Activated CD4-positive, alpha-beta T cell treated with anti-CD3 and anti-CD28 coated beads, Interleukin-2, amount 10 ng/mL, durations not matched to agents 7 days and 5 days (primary cell): ENCODE data around the gene ABHD17C. TPM values are rescaled to one million over a fixed set of nuclear protein-coding genes. Genes with fewer than 3 reads are reported as not detected.

Experiments used
- CTCF ChIA-PET: fragments of 350-600 bp; sonication (Branson Sonifier 250); formaldehyde crosslinking; loops from one replicate; lab custom pipeline; 2021; ENCODE audit warnings: antibody characterized with exemption; lab: Charles Lee
- POLR2A ChIA-PET: fragments of 350-600 bp; sonication (Branson Sonifier 250); formaldehyde crosslinking; loops from one replicate; lab custom pipeline; 2021; ENCODE audit warnings: antibody characterized with exemption; lab: Charles Lee
- DNase-seq: peaks from one replicate; pipeline ENCODE4 v3.0.0-alpha.2; 2020
- H3K27ac Mint-ChIP-seq: one replicate; pipeline ENCODE4 v1.8.0; 2021; ENCODE audit warnings: mild to moderate bottlenecking, moderate library complexity, mixed read lengths
- H3K27me3 Mint-ChIP-seq: one replicate; pipeline ENCODE4 v1.8.0; 2021; ENCODE audit warnings: mixed read lengths
- H3K36me3 Mint-ChIP-seq: one replicate; pipeline ENCODE4 v1.8.0; 2021; ENCODE audit warnings: low read depth, mixed read lengths
- H3K4me1 Mint-ChIP-seq: one replicate; pipeline ENCODE4 v1.8.0; 2021; ENCODE audit warnings: mixed read lengths
- H3K4me3 Mint-ChIP-seq: one replicate; pipeline ENCODE4 v1.8.0; 2021; ENCODE audit warnings: mild to moderate bottlenecking, moderate library complexity, mixed read lengths
- H3K9me3 Mint-ChIP-seq: one replicate; pipeline ENCODE4 v1.8.0; 2021; ENCODE audit warnings: mixed read lengths
- total RNA-seq, 2 experiments: library from RNA; stranded (reverse); gene quantifications; one replicate each; pipeline ENCODE4 v1.2.3, GENCODE V29; 2021

Gene ABHD17C
- total RNA-seq, 2 experiments from 2014 or later, result 4.0 to 5.6 TPM

DNA sequence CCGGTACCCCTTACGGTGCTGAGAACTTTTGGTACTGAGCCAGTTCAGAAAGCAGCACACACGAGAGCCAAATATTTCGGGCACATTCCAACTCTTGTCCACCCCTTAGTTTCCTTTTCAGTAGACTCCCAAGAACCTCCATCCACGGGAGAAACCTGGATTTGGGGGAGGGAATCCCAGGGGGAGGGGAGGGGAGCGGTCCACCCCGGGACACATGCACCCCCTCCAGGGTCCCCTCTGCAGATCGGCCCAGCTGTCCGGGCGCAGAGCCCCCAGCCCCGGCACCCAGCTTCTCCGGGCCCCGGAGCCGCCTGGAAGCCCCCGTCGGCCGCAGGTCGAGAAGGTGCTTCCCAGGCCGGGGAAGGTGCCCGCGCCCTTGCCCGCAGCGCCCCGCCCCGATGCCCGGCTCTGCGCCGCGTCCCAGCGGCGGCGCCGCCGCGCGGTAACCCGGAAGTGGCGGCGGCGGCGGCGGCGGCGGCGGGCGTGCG, 455 bp upstream of the ABHD17C start:
- H3K4me3 Mint-ChIP-seq, result peak overlapping the region; percentile 79
- peak; percentile 30 for DNase-seq
- POLR2A ChIA-PET, result no interaction called here
- H3K36me3 Mint-ChIP-seq, result no peaks in the 10 kb centered on the region
- H3K9me3 Mint-ChIP-seq, result no peaks in the 10 kb centered on the region
- peaks cover 18% of the 10 kb centered on the region for H3K4me1 Mint-ChIP-seq
- CTCF ChIA-PET, result interaction anchor here (1.2 kb wide), 1 partner anchor 11 kb away, joined by 3 read pairs; no protein-coding TSS in a partner anchor
- peak overlapping the region; percentile 82 for H3K27ac Mint-ChIP-seq
- H3K27me3 Mint-ChIP-seq, result peaks cover 29% of the 10 kb centered on the region

- Mint-ChIP-seq H3K9me3 (no peaks in the 10 kb centered on the region), H3K27ac (peak overlapping the region; percentile 84), H3K36me3 (no peaks in the 10 kb centered on the region), H3K4me3 (peak overlapping the region; percentile 83), H3K4me1 (peaks cover 18% of the 10 kb centered on the region), H3K27me3 (peaks cover 28% of the 10 kb centered on the region)
- peak; percentile 20 for DNase-seq
- ChIA-PET POLR2A (interaction anchor here (0.5 to 0.6 kb wide), 2 partner anchors 24 to 865 kb away, joined by 3 to 9 read pairs; no protein-coding TSS in a partner anchor), CTCF (interaction anchor here (0.9 to 1.2 kb wide), 2 partner anchors 10 to 21 kb away, joined by 3 to 6 read pairs; no protein-coding TSS in a partner anchor)
Measured at GRCh38 chr15:80695911-80696661, 976 bp downstream of the ABHD17C start.

GRCh38 chr15:80697075-80697685, 2.1 kb downstream of the ABHD17C start:
- ChIA-PET CTCF (interaction anchor here (0.6 to 0.7 kb wide), 2 partner anchors 47 to 566 kb away, joined by 3 read pairs; no protein-coding TSS in a partner anchor), POLR2A (no interaction called here)
- DNase-seq, result no peak
- no peak overlapping the region for H3K27ac Mint-ChIP-seq
- no peaks in the 10 kb centered on the region for H3K9me3 Mint-ChIP-seq
- peaks cover 18% of the 10 kb centered on the region for H3K4me1 Mint-ChIP-seq
- H3K27me3 Mint-ChIP-seq, result peaks cover 20% of the 10 kb centered on the region
- H3K4me3 Mint-ChIP-seq, result peak overlapping the region; percentile 83
- no peaks in the 10 kb centered on the region for H3K36me3 Mint-ChIP-seq

- H3K27me3 Mint-ChIP-seq, result peaks cover 14% of the 10 kb centered on the region
- peaks cover 18% of the 10 kb centered on the region for H3K4me1 Mint-ChIP-seq
- CTCF ChIA-PET, result no interaction called here
- DNase-seq, result no peak
- POLR2A ChIA-PET, result no interaction called here
- no peaks in the 10 kb centered on the region for H3K9me3 Mint-ChIP-seq
- no peak overlapping the region for H3K27ac Mint-ChIP-seq
- no peaks in the 10 kb centered on the region for H3K36me3 Mint-ChIP-seq
- H3K4me3 Mint-ChIP-seq, result no peak overlapping the region
Measured at GRCh38 chr15:80698676-80699075, 3.6 kb downstream of the ABHD17C start.

- Mint-ChIP-seq H3K4me1 (peaks cover 15% of the 10 kb centered on the region), H3K4me3 (no peak overlapping the region), H3K9me3 (no peaks in the 10 kb centered on the region), H3K36me3 (no peaks in the 10 kb centered on the region), H3K27me3 (peaks cover 7% of the 10 kb centered on the region), H3K27ac (no peak overlapping the region)
- POLR2A ChIA-PET, result no interaction called here
- DNase-seq, result no peak
- CTCF ChIA-PET, result interaction anchor here (1.0 kb wide), 1 partner anchor 95 kb away, joined by 3 read pairs; no protein-coding TSS in a partner anchor
Measured at GRCh38 chr15:80699981-80700380, 4.9 kb downstream of the ABHD17C start.

DNA sequence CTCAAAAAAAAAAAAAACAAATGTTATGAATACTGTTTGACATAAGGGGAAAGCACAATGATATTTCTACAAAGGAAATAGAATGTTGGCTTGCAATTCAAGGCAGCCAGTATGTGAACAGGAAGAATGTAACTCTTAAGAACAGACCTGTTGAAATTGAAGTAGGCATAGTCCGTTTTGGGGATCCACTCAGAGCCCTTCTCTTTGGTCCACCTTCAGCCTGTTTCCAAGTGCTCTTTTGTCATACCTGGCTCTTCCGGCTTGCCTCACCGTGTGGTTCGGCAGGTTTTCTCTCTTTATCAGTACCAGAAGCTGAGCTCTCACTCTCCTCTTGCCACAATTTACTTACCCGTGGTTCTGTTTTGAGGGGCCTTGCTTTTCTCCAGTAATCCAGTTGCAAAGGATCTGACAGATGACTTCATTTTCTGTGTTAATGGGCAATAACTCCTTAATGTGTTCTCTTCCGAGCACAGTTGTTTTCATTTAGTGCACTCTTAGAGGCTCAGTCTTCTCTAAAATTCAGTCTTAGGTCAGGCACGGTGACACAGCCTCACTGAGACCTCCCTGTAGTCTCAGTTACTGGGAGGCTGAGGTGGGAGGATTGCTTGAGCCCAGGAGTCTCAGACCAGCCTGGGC, 6.7 kb downstream of the ABHD17C start:
- no peak overlapping the region for H3K27ac Mint-ChIP-seq
- CTCF ChIA-PET, result no interaction called here
- POLR2A ChIA-PET, result no interaction called here
- H3K4me3 Mint-ChIP-seq, result no peak overlapping the region
- H3K4me1 Mint-ChIP-seq, result peaks cover 8% of the 10 kb centered on the region
- peaks cover 6% of the 10 kb centered on the region for H3K27me3 Mint-ChIP-seq
- H3K9me3 Mint-ChIP-seq, result no peaks in the 10 kb centered on the region
- DNase-seq, result no peak
- H3K36me3 Mint-ChIP-seq, result no peaks in the 10 kb centered on the region

GRCh38 chr15:80703081-80703480, 8.0 kb downstream of the ABHD17C start:
- peaks cover 3% of the 10 kb centered on the region for H3K27me3 Mint-ChIP-seq
- no peaks in the 10 kb centered on the region for H3K9me3 Mint-ChIP-seq
- POLR2A ChIA-PET, result no interaction called here
- peaks cover 2% of the 10 kb centered on the region for H3K4me1 Mint-ChIP-seq
- CTCF ChIA-PET, result no interaction called here
- no peak for DNase-seq
- no peaks in the 10 kb centered on the region for H3K36me3 Mint-ChIP-seq
- no peak overlapping the region for H3K27ac Mint-ChIP-seq
- no peak overlapping the region for H3K4me3 Mint-ChIP-seq

DNA sequence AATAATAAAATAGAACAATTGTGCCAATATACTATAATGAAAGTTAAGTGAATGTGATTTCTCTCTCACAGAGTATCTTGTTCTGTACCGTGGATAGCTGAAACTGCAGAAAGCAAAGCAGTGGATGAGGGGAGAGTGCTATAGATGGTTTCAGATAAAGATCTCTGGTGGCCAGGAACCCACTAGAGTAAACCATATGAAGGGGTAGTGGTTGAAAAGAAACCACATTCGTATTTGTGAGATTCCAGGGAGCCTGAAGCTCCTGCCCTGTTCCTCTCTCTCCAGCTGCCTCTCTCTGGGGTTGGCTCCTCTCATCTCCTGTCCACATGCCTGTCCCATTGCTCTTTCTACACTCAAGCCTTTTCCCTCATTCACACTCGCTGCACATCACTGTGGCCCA, 8.9 kb downstream of the ABHD17C start:
- DNase-seq, result no peak
- Mint-ChIP-seq H3K4me1 (peaks cover 2% of the 10 kb centered on the region), H3K9me3 (no peaks in the 10 kb centered on the region), H3K27me3 (peaks cover 3% of the 10 kb centered on the region), H3K4me3 (no peak overlapping the region), H3K27ac (no peak overlapping the region), H3K36me3 (no peaks in the 10 kb centered on the region)
- POLR2A ChIA-PET, result no interaction called here
- CTCF ChIA-PET, result interaction anchor here (0.9 kb wide), 1 partner anchor 255 kb away, joined by 3 read pairs; no protein-coding TSS in a partner anchor

DNA sequence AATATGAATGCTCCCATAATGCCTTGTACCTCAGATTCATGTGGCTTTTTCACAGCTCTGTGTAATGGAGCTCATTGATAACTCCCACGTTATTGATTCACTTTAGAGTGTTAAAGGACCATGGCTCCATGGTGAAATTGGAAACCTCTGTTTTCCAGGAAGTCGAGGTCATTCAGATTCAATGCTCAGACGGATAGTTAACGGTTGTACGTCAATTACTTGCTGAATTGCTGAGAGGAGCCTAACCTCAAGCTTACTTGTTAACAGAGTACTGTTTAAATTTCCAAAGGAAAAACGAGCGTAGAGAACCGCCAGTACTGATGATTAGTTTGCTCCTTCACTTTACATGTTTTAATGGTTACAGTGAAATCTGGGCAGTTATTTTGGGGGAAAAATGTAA, 11.1 kb downstream of the ABHD17C start:
- ChIA-PET CTCF (interaction anchor here (1.8 kb wide), 1 partner anchor 11 kb away, joined by 3 read pairs; the partner anchor contains the start of gene ABHD17C), POLR2A (interaction anchor here (0.6 kb wide), 1 partner anchor 168 kb away, joined by 4 read pairs; no protein-coding TSS in a partner anchor)
- H3K4me1 Mint-ChIP-seq, result peaks cover 13% of the 10 kb centered on the region
- peaks cover 3% of the 10 kb centered on the region for H3K27me3 Mint-ChIP-seq
- H3K9me3 Mint-ChIP-seq, result no peaks in the 10 kb centered on the region
- H3K4me3 Mint-ChIP-seq, result no peak overlapping the region
- no peak for DNase-seq
- no peaks in the 10 kb centered on the region for H3K36me3 Mint-ChIP-seq
- H3K27ac Mint-ChIP-seq, result no peak overlapping the region

- H3K36me3 Mint-ChIP-seq, result no peaks in the 10 kb centered on the region
- no peak overlapping the region for H3K4me3 Mint-ChIP-seq
- H3K4me1 Mint-ChIP-seq, result peaks cover 25% of the 10 kb centered on the region
- no peaks in the 10 kb centered on the region for H3K27me3 Mint-ChIP-seq
- H3K9me3 Mint-ChIP-seq, result no peaks in the 10 kb centered on the region
- H3K27ac Mint-ChIP-seq, result no peak overlapping the region
- DNase-seq, result no peak
- ChIA-PET POLR2A (interaction anchor here (0.6 kb wide), 1 partner anchor 10 kb away, joined by 3 read pairs; no protein-coding TSS in a partner anchor), CTCF (no interaction called here)
Measured at GRCh38 chr15:80709542-80709941, 14.4 kb downstream of the ABHD17C start.

DNA sequence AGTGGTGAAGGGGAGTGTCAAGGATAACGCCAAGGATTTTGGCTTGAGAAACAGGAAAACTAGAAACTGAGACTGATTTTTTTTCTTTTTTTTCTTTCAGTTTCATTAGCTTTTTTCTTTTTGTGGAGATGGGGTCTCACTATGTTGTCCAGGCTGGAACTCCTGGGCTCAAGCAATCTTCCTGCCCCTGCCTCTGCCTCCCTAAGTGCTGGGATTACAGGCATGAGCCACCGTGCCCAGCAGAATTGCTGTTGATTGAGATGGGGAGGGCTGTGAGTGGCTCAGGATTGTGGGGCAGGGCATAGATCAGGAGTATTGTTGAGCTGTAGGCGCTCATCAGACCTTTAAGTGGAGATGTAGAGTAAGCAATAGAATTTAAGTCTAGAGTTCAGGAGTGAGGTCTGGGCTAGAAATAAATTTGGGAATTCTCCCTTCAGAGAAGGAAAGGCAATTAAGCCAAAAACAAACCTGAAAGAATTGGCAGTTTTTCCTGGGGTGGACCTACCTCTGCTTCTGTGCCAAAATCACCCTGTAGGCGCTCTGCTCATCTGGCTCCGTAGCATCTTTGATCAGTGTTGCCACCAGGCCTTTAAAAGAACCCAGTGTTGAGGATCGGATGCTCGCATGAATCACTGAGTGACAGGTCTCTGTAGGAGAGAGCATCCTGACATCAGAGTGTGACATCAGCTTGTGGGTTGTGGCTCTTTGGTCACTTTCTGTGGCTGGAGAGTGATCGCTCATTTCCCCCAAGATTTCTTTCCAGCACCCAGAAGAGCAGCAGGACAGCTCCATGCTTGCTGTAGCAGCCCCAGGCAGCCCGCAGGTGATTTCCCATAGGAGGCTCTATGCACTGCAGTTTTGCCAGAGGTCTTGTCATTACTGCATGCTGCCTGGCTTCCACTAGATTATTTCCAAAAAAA, 15.8 kb downstream of the ABHD17C start:
- H3K27ac Mint-ChIP-seq, result no peak overlapping the region
- ChIA-PET CTCF (interaction anchor here (1.0 kb wide), 1 partner anchor 15 kb away, joined by 3 read pairs; no protein-coding TSS in a partner anchor), POLR2A (no interaction called here)
- H3K4me1 Mint-ChIP-seq, result peaks cover 25% of the 10 kb centered on the region
- no peaks in the 10 kb centered on the region for H3K36me3 Mint-ChIP-seq
- no peak overlapping the region for H3K4me3 Mint-ChIP-seq
- no peaks in the 10 kb centered on the region for H3K27me3 Mint-ChIP-seq
- no peaks in the 10 kb centered on the region for H3K9me3 Mint-ChIP-seq
- peak; percentile 36 for DNase-seq

DNA sequence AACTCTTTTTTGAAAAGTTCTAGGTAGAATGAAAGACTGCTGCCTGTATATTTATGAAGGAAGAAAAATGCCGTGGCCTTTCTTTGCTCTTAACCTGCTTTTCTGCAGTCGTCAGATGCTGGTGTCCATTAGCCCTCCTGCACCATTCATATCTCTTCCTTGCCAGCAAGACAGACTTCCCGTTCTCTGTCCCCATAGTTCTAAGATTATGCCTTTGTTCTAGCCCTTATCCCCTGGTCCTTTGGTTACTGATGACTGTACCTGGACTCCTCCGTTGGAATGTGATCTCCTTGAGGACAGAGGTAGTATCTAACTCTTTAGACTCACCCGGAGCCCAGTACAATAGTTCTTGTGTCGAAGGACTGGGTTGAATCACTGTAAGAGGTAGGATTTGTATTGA, 16.8 kb downstream of the ABHD17C start:
- POLR2A ChIA-PET, result no interaction called here
- no peaks in the 10 kb centered on the region for H3K27me3 Mint-ChIP-seq

More for the DNA sequence above, 16.8 kb downstream of the ABHD17C start:
- CTCF ChIA-PET, result interaction anchor here (0.5 kb wide), 1 partner anchor 20 kb away, joined by 3 read pairs; no protein-coding TSS in a partner anchor
- H3K4me3 Mint-ChIP-seq, result no peak overlapping the region
- no peak for DNase-seq
- no peaks in the 10 kb centered on the region for H3K9me3 Mint-ChIP-seq
- no peaks in the 10 kb centered on the region for H3K36me3 Mint-ChIP-seq
- peaks cover 25% of the 10 kb centered on the region for H3K4me1 Mint-ChIP-seq
- no peak overlapping the region for H3K27ac Mint-ChIP-seq
